Smooth muscle cell (in vitro differentiated cells): ENCODE data around the gene VPS54. TPM values are rescaled to one million over a fixed set of nuclear protein-coding genes. Genes with fewer than 3 reads are reported as not detected.

ENCODE experiments used
- DNase-seq: peaks from one replicate; lab custom pipeline; 2025; ENCODE audit not compliant: unreplicated experiment; lab: John Stamatoyannopoulos, UW
- H2AFZ ChIP-seq: fragments of 200-600 bp; sonication (generic); 2 replicates; pipeline ENCODE4 v1.6.0; 2016; ENCODE audit warnings: antibody characterized with exemption, low read depth, mild to moderate bottlenecking
- H3F3A ChIP-seq: fragments of 200-600 bp; sonication (generic); 2 replicates; pipeline ENCODE4 v1.6.0; 2017; ENCODE audit warnings: antibody characterized with exemption, low read depth
- H3K27ac ChIP-seq: fragments of 200-600 bp; sonication (generic); 2 replicates; pipeline ENCODE4 v1.5.1; 2016; ENCODE audit warnings: low read depth, mild to moderate bottlenecking
- H3K27me3 ChIP-seq: fragments of 200-600 bp; sonication (generic); 2 replicates; pipeline ENCODE4 v1.6.1; 2016; ENCODE audit warnings: low read depth, mild to moderate bottlenecking
- H3K36me3 ChIP-seq: fragments of 200-600 bp; sonication (generic); 2 replicates; pipeline ENCODE4 v1.5.1; 2016; ENCODE audit warnings: low read depth
- H3K4me1 ChIP-seq: fragments of 200-600 bp; sonication (generic); 2 replicates; pipeline ENCODE4 v1.5.1; 2016; ENCODE audit warnings: low read depth
- H3K4me2 ChIP-seq: fragments of 200-600 bp; sonication (generic); 2 replicates; pipeline ENCODE4 v1.6.0; 2016; ENCODE audit warnings: mild to moderate bottlenecking
- H3K4me3 ChIP-seq: fragments of 200-600 bp; sonication (generic); 2 replicates; pipeline ENCODE4 v1.5.1; 2016; ENCODE audit warnings: mild to moderate bottlenecking
- H3K79me2 ChIP-seq: fragments of 200-600 bp; sonication (generic); 2 replicates; pipeline ENCODE4 v1.6.0; 2016; ENCODE audit warnings: low read depth, mild to moderate bottlenecking
- H3K9ac ChIP-seq: fragments of 200-600 bp; sonication (generic); 2 replicates; pipeline ENCODE4 v1.6.0; 2016; ENCODE audit warnings: low read depth
- H3K9me3 ChIP-seq: fragments of 200-600 bp; sonication (generic); replicated peaks from 2 replicates; pipeline ENCODE4 v1.5.1; 2016; ENCODE audit warnings: low read depth
- H4K20me1 ChIP-seq: fragments of 200-600 bp; sonication (generic); 2 replicates; pipeline ENCODE4 v1.6.0; 2016; ENCODE audit warnings: low read depth
- CTCF ChIP-seq: fragments of 200-600 bp; sonication (generic); IDR thresholded peaks from 2 replicates; pipeline ENCODE4 v1.5.1; 2017; ENCODE audit warnings: borderline replicate concordance, mild to moderate bottlenecking, antibody characterized with exemption; ENCODE audit not compliant: insufficient read depth, poor library complexity, severe bottlenecking
- WGBS: methylation state at CpG from one replicate; pipeline ENCODE4 v1.1.7; 2016; ENCODE audit warnings: low lambda C conversion rate; 5-methylcytosine and 5-hydroxymethylcytosine counted together
- polyA plus RNA-seq: library from polyadenylated mRNA; unstranded; fragments of >200 nt; fragmentation: Nextera tagmentation; extraction: Ambion mirVana; gene quantifications from 2 replicates; pipeline ENCODE4 v1.2.1, GENCODE V29; 2016
- total RNA-seq: library from RNA; depleted of rRNA; stranded (reverse); fragments of >200 nt; gene quantifications from 2 replicates; pipeline ENCODE4 v1.2.3, GENCODE V29; 2014

Gene VPS54
- total and polyA plus RNA-seq, 2 experiments from 2014 or later = 12.8 to 36.9 TPM

- Histone ChIP-seq H3F3A (peaks cover 16% of the 10 kb centered on the region), H3K9me3 (no peaks in the 10 kb centered on the region), H2AFZ (no peak overlapping the region), H4K20me1 (peaks cover 88% of the 10 kb centered on the region), H3K27ac (no peak overlapping the region), H3K27me3 (no peaks in the 10 kb centered on the region), H3K36me3 (peaks cover 28% of the 10 kb centered on the region), H3K79me2 (peaks cover 98% of the 10 kb centered on the region), H3K4me1 (peaks cover 29% of the 10 kb centered on the region), H3K4me3 (no peak overlapping the region), H3K4me2 (no peak overlapping the region), H3K9ac (no peak overlapping the region)
- no peak for TF ChIP-seq CTCF
- 95% methylated on average over 14 of the region's 14 CpGs for WGBS
- no peak for DNase-seq
These were observed 163.6 kb downstream of the VPS54 start for GRCh38 chr2:63855418-63856302.

- peaks cover 95% of the 10 kb centered on the region for H4K20me1 ChIP-seq
- no peaks in the 10 kb centered on the region for H3K9me3 ChIP-seq
- no peak for DNase-seq
- WGBS = 82% methylated on average over 4 of the region's 4 CpGs
- H3K4me2 ChIP-seq = no peak overlapping the region
- TF ChIP-seq CTCF = no peak
- H2AFZ ChIP-seq = no peak overlapping the region
- peaks cover 12% of the 10 kb centered on the region for H3F3A ChIP-seq
- no peaks in the 10 kb centered on the region for H3K27me3 ChIP-seq
- no peak overlapping the region for H3K4me3 ChIP-seq
- no peak overlapping the region for H3K9ac ChIP-seq
- H3K79me2 ChIP-seq = peaks cover 99% of the 10 kb centered on the region
- H3K36me3 ChIP-seq = peaks cover 18% of the 10 kb centered on the region
- peaks cover 49% of the 10 kb centered on the region for H3K4me1 ChIP-seq
- H3K27ac ChIP-seq = peak overlapping the region; percentile 24
These were observed 165.5 kb downstream of the VPS54 start for GRCh38 chr2:63853527-63854310.

GRCh38 chr2:63851691-63852311, 167.4 kb downstream of the VPS54 start:
- peaks cover 12% of the 10 kb centered on the region for H3F3A ChIP-seq
- H3K36me3 ChIP-seq = peaks cover 7% of the 10 kb centered on the region
- no peaks in the 10 kb centered on the region for H3K9me3 ChIP-seq
- no peak for TF ChIP-seq CTCF
- H3K4me3 ChIP-seq = no peak overlapping the region
- no peak overlapping the region for H3K9ac ChIP-seq
- no peak overlapping the region for H2AFZ ChIP-seq
- DNase-seq = no peak
- H3K4me1 ChIP-seq = peaks cover 56% of the 10 kb centered on the region
- H3K27ac ChIP-seq = no peak overlapping the region
- no peak overlapping the region for H3K4me2 ChIP-seq
- H3K27me3 ChIP-seq = no peaks in the 10 kb centered on the region
- peaks cover 100% of the 10 kb centered on the region for H3K79me2 ChIP-seq
- peaks cover 90% of the 10 kb centered on the region for H4K20me1 ChIP-seq
- 91% methylated on average over 1 of the region's 1 CpG for WGBS
